IMR-90 (cell line): ENCODE results near the gene MTF2. TPM values are rescaled to one million over a fixed set of nuclear protein-coding genes. Genes with fewer than 3 reads are reported as not detected.

Experiments used
- ATAC-seq: fragments of 200-7000 bp; cut with Tn5 transposase; 2 replicates; pipeline ENCODE4 v1.9.1; 2020; ENCODE audit warnings: low read depth, mild to moderate bottlenecking, moderate library complexity
- BruUV-seq: library from RNA; stranded (reverse); fragments of 400-500 nt; replicated peaks from 2 replicates; lab custom pipeline; 2021; lab: Mats Ljungman, UMichigan
- CTCF ChIA-PET: fragments of 300-600 bp; formaldehyde crosslinking; extraction: SDS; loops from one replicate; lab custom pipeline; 2021; ENCODE audit warnings: antibody characterized with exemption; lab: Yijun Ruan, JAX
- POLR2A ChIA-PET: fragments of 300-600 bp; sonication (Branson Sonifier 250); formaldehyde crosslinking; loops from one replicate; lab custom pipeline; 2022; ENCODE audit warnings: antibody characterized with exemption; ENCODE audit not compliant: unreplicated experiment; lab: Charles Lee
- DNase-seq: peaks from one replicate; pipeline ENCODE4 v3.0.0; 2013
- H2AFZ ChIP-seq: replicated peaks from 2 replicates; pipeline ENCODE3; 2013; ENCODE audit warnings: low read length, mild to moderate bottlenecking; ENCODE audit not compliant: poor library complexity
- H2AK5ac ChIP-seq: 2 replicates; pipeline ENCODE4 v1.6.1; 2013; ENCODE audit warnings: low read depth, low read length, inconsistent platforms
- H2AK9ac ChIP-seq: replicated peaks from 2 replicates; pipeline ENCODE3; 2013; ENCODE audit warnings: mild to moderate bottlenecking, low read depth, low read length, moderate library complexity; ENCODE audit not compliant: poor library complexity
- H2BK120ac ChIP-seq: 2 replicates; pipeline ENCODE4 v1.6.1; 2013; ENCODE audit warnings: low read depth, low read length, inconsistent platforms
- H2BK15ac ChIP-seq: 3 replicates; pipeline ENCODE4 v1.6.1; 2013; ENCODE audit warnings: low read depth, low read length, inconsistent platforms
- H2BK20ac ChIP-seq: 2 replicates; pipeline ENCODE4 v1.6.1; 2013; ENCODE audit warnings: low read depth, mild to moderate bottlenecking, inconsistent platforms, low read length, moderate library complexity
- H2BK5ac ChIP-seq: 2 replicates; pipeline ENCODE4 v1.6.1; 2013; ENCODE audit warnings: mild to moderate bottlenecking, low read depth, low read length, inconsistent platforms; ENCODE audit not compliant: poor library complexity, severe bottlenecking
- H3K14ac ChIP-seq: replicated peaks from 2 replicates; pipeline ENCODE4 v1.6.1; 2013; ENCODE audit warnings: low read depth, low read length, inconsistent platforms
- H3K18ac ChIP-seq: 2 replicates; pipeline ENCODE4 v1.6.1; 2013; ENCODE audit warnings: low read depth, low read length, control low read depth
- H3K23ac ChIP-seq: 2 replicates; pipeline ENCODE4 v1.6.1; 2013; ENCODE audit warnings: low read depth, low read length, inconsistent platforms
- H3K27ac ChIP-seq: 2 replicates; pipeline ENCODE4 v1.5.1; 2013; ENCODE audit warnings: mild to moderate bottlenecking, control low read depth, low read length; ENCODE audit not compliant: insufficient read depth
- H3K27me3 ChIP-seq: 2 replicates; pipeline ENCODE4 v1.6.1; 2013; ENCODE audit warnings: low read length; ENCODE audit not compliant: control insufficient read depth, insufficient read depth
- H3K36me3 ChIP-seq: 2 replicates; pipeline ENCODE4 v1.6.1; 2013; ENCODE audit warnings: low read length, mixed read lengths; ENCODE audit not compliant: control insufficient read depth, insufficient read depth
- H3K4ac ChIP-seq: 2 replicates; pipeline ENCODE4 v1.6.1; 2013; ENCODE audit warnings: low read depth, low read length, inconsistent platforms
- H3K4me1 ChIP-seq: 2 replicates; pipeline ENCODE4 v1.6.1; 2013; ENCODE audit warnings: low read length, mixed read lengths; ENCODE audit not compliant: control insufficient read depth, insufficient read depth
- H3K4me2 ChIP-seq: 2 replicates; pipeline ENCODE4 v1.6.1; 2013; ENCODE audit warnings: low read depth, mild to moderate bottlenecking, control low read depth, low read length, moderate library complexity
- H3K4me3 ChIP-seq: 2 replicates; pipeline ENCODE4 v1.5.1; 2013; ENCODE audit warnings: low read depth, mild to moderate bottlenecking, control low read depth, low read length, moderate library complexity; ENCODE audit not compliant: insufficient read depth
- H3K56ac ChIP-seq: 2 replicates; pipeline ENCODE4 v1.6.1; 2013; ENCODE audit warnings: low read length, inconsistent platforms; ENCODE audit not compliant: insufficient read depth; ENCODE audit errors: extremely low read depth
- H3K79me1 ChIP-seq, 2 experiments: 2 replicates each; pipeline ENCODE4 v1.6.1; 2013; ENCODE audit warnings: low read length in 2 of 2, inconsistent platforms in 1 of 2, low read depth in 1 of 2
- H3K9ac ChIP-seq: 2 replicates; pipeline ENCODE4 v1.6.1; 2013; ENCODE audit warnings: low read depth, low read length, control low read depth
- H3K9me1 ChIP-seq: 2 replicates; pipeline ENCODE4 v1.6.1; 2013; ENCODE audit warnings: low read length, inconsistent platforms; ENCODE audit not compliant: insufficient read depth
- H3K9me3 ChIP-seq: 2 replicates; pipeline ENCODE4 v1.6.1; 2013; ENCODE audit warnings: low read length; ENCODE audit not compliant: control insufficient read depth, insufficient read depth
- H4K20me1 ChIP-seq: 2 replicates; pipeline ENCODE4 v1.6.1; 2013; ENCODE audit warnings: low read length, inconsistent platforms; ENCODE audit not compliant: insufficient read depth
- H4K5ac ChIP-seq: 2 replicates; pipeline ENCODE4 v1.6.1; 2013; ENCODE audit warnings: mild to moderate bottlenecking, low read depth, low read length, control low read depth
- H4K8ac ChIP-seq, 2 experiments: 2 replicates each; pipeline ENCODE4 v1.6.1; 2013; ENCODE audit warnings: low read depth in 2 of 2, low read length in 2 of 2, control low read depth in 1 of 2, inconsistent platforms in 1 of 2
- H4K91ac ChIP-seq: 2 replicates; pipeline ENCODE4 v1.6.1; 2013; ENCODE audit warnings: low read depth, low read length, inconsistent platforms; ENCODE audit not compliant: insufficient read depth
- MAFK ChIP-seq: IDR thresholded peaks from 2 replicates; pipeline ENCODE4 v1.6.1; 2012; ENCODE audit warnings: low read depth, low read length, improper control_type of control experiment
- MXI1 ChIP-seq: IDR thresholded peaks from 2 replicates; pipeline ENCODE4 v1.6.1; 2012; ENCODE audit warnings: low read depth, mild to moderate bottlenecking, low read length, moderate library complexity, borderline replicate concordance
- WGBS, 2 experiments: methylation state at CpG; one replicate each; pipeline versions ENCODE4 v1.1.5 to v1.1.7; 2013; ENCODE audit warnings: missing lambda C conversion rate in 2 of 2; ENCODE audit not compliant: insufficient read length in 1 of 2; ENCODE audit errors: extremely low coverage in 2 of 2; 5-methylcytosine and 5-hydroxymethylcytosine counted together
- dilution Hi-C: fragments of 300-500 bp; cut with HindIII; formaldehyde crosslinking; loops from one replicate; pipeline ENCODE4 v1.14.3; 2018; ENCODE audit warnings: low sequenced_read_pairs; ENCODE audit not compliant: unreplicated experiment
- in situ Hi-C: fragments of 300-500 bp; cut with MboI; formaldehyde crosslinking; loops from 3 replicates; pipeline ENCODE4 v1.14.3; 2019; ENCODE audit warnings: low sequenced_read_pairs, inconsistent platforms, mixed read lengths
- intact Hi-C: fragments of 100-400 bp; cut with micrococcal nuclease; formaldehyde crosslinking; loops from 2 replicates; pipeline ENCODE4 v1.10.0; 2022
- polyA plus RNA-seq, 3 experiments: library from polyadenylated mRNA; depleted of rRNA; stranded (reverse); fragments of >200 nt; gene quantifications; 2 replicates each; pipeline ENCODE4 v1.2.3, GENCODE V29; 2012; ENCODE audit warnings: low replicate concordance in 1 of 3
- total RNA-seq: library from RNA; depleted of rRNA; stranded (reverse); fragments of >200 nt; gene quantifications from 2 replicates; pipeline ENCODE4 v1.2.3, GENCODE V29; 2012

Gene MTF2
- total and polyA plus RNA-seq, 2 of the 4 experiments (the other 2 are of a cell fraction) = 10.6 to 39.8 TPM

- POLR2A ChIA-PET = no interaction called here
- DNase-seq (peak; percentile 44), ATAC-seq (peak; percentile 0; the same call in 1 of the 2 replicates)
- Histone ChIP-seq H2AFZ (peak within 1 kb of the TSS; percentile 96), H3K79me1 (peaks cover 6 to 38% of the 10 kb centered on the region in 2 experiments), H2BK20ac (no peak within 1 kb of the TSS; the same call in 1 of the 2 replicates), H3K27ac (peak within 1 kb of the TSS; percentile 91), H4K8ac (peak within 1 kb of the TSS; percentile 82 to 96), H3K27me3 (no peaks in the 10 kb centered on the region), H3K18ac (peak within 1 kb of the TSS; percentile 81), H4K5ac (peak within 1 kb of the TSS; percentile 47), H2BK15ac (peak within 1 kb of the TSS; percentile 59; the same call in 2 of the 3 replicates), H3K4ac (peak within 1 kb of the TSS; percentile 95), H3K4me3 (peak within 1 kb of the TSS; percentile 76), H2BK120ac (peak within 1 kb of the TSS; percentile 73), H3K14ac (peak within 1 kb of the TSS; percentile 96), H3K9me1 (no peaks in the 10 kb centered on the region), H3K4me2 (peak within 1 kb of the TSS; percentile 97), H2AK9ac (peak within 1 kb of the TSS; percentile 97), H2AK5ac (peak within 1 kb of the TSS; percentile 94), H3K56ac (peak within 1 kb of the TSS; percentile 91), H3K23ac (peak within 1 kb of the TSS; percentile 99), H3K36me3 (peaks cover 2% of the 10 kb centered on the region; the same call in 1 of the 2 replicates), H4K91ac (peak within 1 kb of the TSS; percentile 82), H3K9ac (peak within 1 kb of the TSS; percentile 93), H2BK5ac (peak within 1 kb of the TSS; percentile 87), H4K20me1 (peaks cover 20% of the 10 kb centered on the region), H3K9me3 (no peaks in the 10 kb centered on the region), H3K4me1 (no peaks in the 10 kb centered on the region)
- BruUV-seq = no TSS peak
- 0% methylated on average over 1 of the region's 43 CpGs; no CpG with 5 or more reads in 1 of the 2 experiments for WGBS, 2 experiments
- TF ChIP-seq MXI1 = peak; percentile 97
- TF ChIP-seq MAFK = no peak
- dilution Hi-C loops (no loop called here), intact Hi-C loops (loop anchor here (2.0 kb wide), 1 partner anchor 168 kb away; no protein-coding TSS in a partner anchor), in situ Hi-C loops (no loop called here)
- CTCF ChIA-PET = no interaction called here
Observed at GRCh38 chr1:93180723-93181613, 101.9 kb downstream of the MTF2 start, which contains the start of gene CCDC18. Gene CCDC18 (plus strand): TSS chr1:93180724. CDS start chr1:93183362, 2,638 bp downstream.
